Activated B cell treated with CpG ODN at 0.5 μM for 24 hours (primary cell): ENCODE results near the gene PRKCB. TPM values are rescaled to one million over a fixed set of nuclear protein-coding genes. Genes with fewer than 3 reads are reported as not detected.

Experiments used
- ATAC-seq: fragments of 200-7000 bp; cut with Tn5 transposase; one replicate; pipeline ENCODE4 v1.10.0; 2021; ENCODE audit warnings: low read depth, mild to moderate bottlenecking, moderate library complexity
- CTCF ChIA-PET: fragments of 350-600 bp; sonication (Branson Sonifier 250); formaldehyde crosslinking; loops from one replicate; lab custom pipeline; 2021; ENCODE audit warnings: antibody characterized with exemption; lab: Charles Lee
- POLR2A ChIA-PET: fragments of 350-600 bp; sonication (Branson Sonifier 250); formaldehyde crosslinking; loops from one replicate; lab custom pipeline; 2021; ENCODE audit warnings: antibody characterized with exemption; lab: Charles Lee
- DNase-seq: peaks from one replicate; pipeline ENCODE4 v3.0.0; 2022
- H3K27ac Mint-ChIP-seq: one replicate; pipeline ENCODE4 v1.8.0; 2020; ENCODE audit warnings: mixed read lengths
- H3K27me3 Mint-ChIP-seq: one replicate; pipeline ENCODE4 v1.8.0; 2021; ENCODE audit warnings: mixed read lengths
- H3K36me3 Mint-ChIP-seq: one replicate; pipeline ENCODE4 v1.8.0; 2021; ENCODE audit warnings: low read depth, mixed read lengths
- H3K4me1 Mint-ChIP-seq: one replicate; pipeline ENCODE4 v1.8.0; 2021; ENCODE audit warnings: mixed read lengths
- H3K4me3 Mint-ChIP-seq: one replicate; pipeline ENCODE4 v1.8.0; 2020; ENCODE audit warnings: mild to moderate bottlenecking, mixed read lengths
- H3K9me3 Mint-ChIP-seq: one replicate; pipeline ENCODE4 v1.8.0; 2020; ENCODE audit warnings: mixed read lengths
- CTCF ChIP-seq: fragments of 200-600 bp; IDR thresholded peaks from one replicate; pipeline ENCODE4 v1.8.0; 2022; ENCODE audit warnings: antibody characterized with exemption, mild to moderate bottlenecking
- intact Hi-C: fragments of 100-400 bp; cut with micrococcal nuclease; formaldehyde crosslinking; loops from one replicate; pipeline ENCODE4 v1.15.1; 2024
- total RNA-seq: library from RNA; stranded (reverse); gene quantifications from 2 replicates; pipeline ENCODE4 v1.2.3, GENCODE V29; 2022

PRKCB gene
- total RNA-seq, 1 donor from 2014 or later: 146 TPM

- Mint-ChIP-seq H3K27me3 (no peaks in the 10 kb centered on the region), H3K36me3 (peaks cover 80% of the 10 kb centered on the region), H3K4me3 (no peak overlapping the region), H3K9me3 (no peaks in the 10 kb centered on the region), H3K27ac (no peak overlapping the region), H3K4me1 (peaks cover 1% of the 10 kb centered on the region)
- ATAC-seq (no peak), DNase-seq (no peak)
- POLR2A ChIA-PET: interaction anchor here (0.5 kb wide), 1 partner anchor 1988 kb away, joined by 8 read pairs; no protein-coding TSS in a partner anchor
- no peak for TF ChIP-seq CTCF
- intact Hi-C loops: no loop called here
- CTCF ChIA-PET: no interaction called here
Observed at GRCh38 chr16:24141466-24141865, 305.7 kb downstream of the PRKCB start.

GRCh38 chr16:24141917-24142316, 306.1 kb downstream of the PRKCB start:
- H3K27me3 Mint-ChIP-seq: no peaks in the 10 kb centered on the region
- POLR2A ChIA-PET: interaction anchor here (0.5 kb wide), 1 partner anchor 1988 kb away, joined by 8 read pairs; no protein-coding TSS in a partner anchor
- H3K4me3 Mint-ChIP-seq: no peak overlapping the region
- intact Hi-C loops: no loop called here
- peaks cover 83% of the 10 kb centered on the region for H3K36me3 Mint-ChIP-seq
- DNase-seq (no peak), ATAC-seq (no peak)
- peaks cover 1% of the 10 kb centered on the region for H3K4me1 Mint-ChIP-seq
- no peaks in the 10 kb centered on the region for H3K9me3 Mint-ChIP-seq
- no peak overlapping the region for H3K27ac Mint-ChIP-seq
- CTCF ChIA-PET: no interaction called here
- no peak for TF ChIP-seq CTCF

- H3K27me3 Mint-ChIP-seq: no peaks in the 10 kb centered on the region
- H3K9me3 Mint-ChIP-seq: no peaks in the 10 kb centered on the region
- peaks cover 82% of the 10 kb centered on the region for H3K36me3 Mint-ChIP-seq
- no peak for TF ChIP-seq CTCF
- DNase-seq: no peak
- peak overlapping the region; percentile 68 for H3K27ac Mint-ChIP-seq
- intact Hi-C loops: no loop called here
- no peak for ATAC-seq
- H3K4me3 Mint-ChIP-seq: no peak overlapping the region
- ChIA-PET CTCF (no interaction called here), POLR2A (no interaction called here)
- peaks cover 20% of the 10 kb centered on the region for H3K4me1 Mint-ChIP-seq
Observed at GRCh38 chr16:24145927-24146326, 310.1 kb downstream of the PRKCB start.

GRCh38 chr16:24146518-24146917, 310.7 kb downstream of the PRKCB start:
- CTCF ChIA-PET: interaction anchor here (0.8 kb wide), 1 partner anchor 358 kb away, joined by 3 read pairs; no protein-coding TSS in a partner anchor

GRCh38 chr16:24149102-24149501, 313.3 kb downstream of the PRKCB start:
- POLR2A ChIA-PET: no interaction called here
- TF ChIP-seq CTCF: no peak
- Mint-ChIP-seq H3K27me3 (no peaks in the 10 kb centered on the region), H3K9me3 (no peaks in the 10 kb centered on the region), H3K4me3 (no peak overlapping the region), H3K4me1 (peaks cover 27% of the 10 kb centered on the region), H3K27ac (peak overlapping the region; percentile 78), H3K36me3 (peaks cover 81% of the 10 kb centered on the region)
- CTCF ChIA-PET: no interaction called here
- ATAC-seq (peak; percentile 28), DNase-seq (no peak)
- intact Hi-C loops: no loop called here

More at GRCh38 chr16:24146518-24146917, 310.7 kb downstream of the PRKCB start:
- intact Hi-C loops: no loop called here
- no peak for DNase-seq
- no peak for TF ChIP-seq CTCF
- POLR2A ChIA-PET: no interaction called here
- ATAC-seq: no peak
- Mint-ChIP-seq H3K4me3 (no peak overlapping the region), H3K27me3 (no peaks in the 10 kb centered on the region), H3K36me3 (peaks cover 83% of the 10 kb centered on the region), H3K4me1 (peaks cover 25% of the 10 kb centered on the region), H3K27ac (no peak overlapping the region), H3K9me3 (no peaks in the 10 kb centered on the region)
